ENCODE data around the gene BCL11B. TPM values are rescaled to one million over a fixed set of nuclear protein-coding genes. Genes with fewer than 3 reads are reported as not detected.

The BCL11B gene
- total and polyA plus RNA-seq, 10 of the 15 experiments (the other 5 are each of a cell fraction or from before 2014, with no cell fraction given) = 0.38 to 5.5 (median 1.3) TPM

DNA sequence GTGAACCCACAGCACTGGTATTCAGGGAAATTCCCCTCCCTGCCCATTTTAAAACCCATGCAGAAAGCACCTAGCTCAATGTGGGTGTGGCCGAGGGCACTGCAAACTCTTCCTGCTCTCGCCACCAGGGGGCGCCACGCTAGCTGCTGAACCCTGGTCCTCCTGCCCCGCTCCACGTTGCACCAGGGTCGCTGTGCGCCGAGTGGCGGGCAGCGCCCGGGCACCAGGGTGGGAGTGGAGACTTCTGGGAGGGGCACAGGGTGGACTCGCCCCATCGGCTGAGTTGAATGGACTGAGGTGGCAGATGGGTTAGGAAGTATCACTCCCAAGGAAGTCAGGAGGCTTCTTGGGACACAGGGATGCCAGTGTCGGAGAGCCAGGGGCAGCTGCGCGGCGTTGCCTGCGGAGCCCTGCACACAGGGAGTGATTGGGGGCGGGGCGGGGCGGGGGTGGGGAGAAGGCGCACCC, 48.1 kb upstream of the BCL11B start (continued):
- TF ChIP-seq, protein P1, sequence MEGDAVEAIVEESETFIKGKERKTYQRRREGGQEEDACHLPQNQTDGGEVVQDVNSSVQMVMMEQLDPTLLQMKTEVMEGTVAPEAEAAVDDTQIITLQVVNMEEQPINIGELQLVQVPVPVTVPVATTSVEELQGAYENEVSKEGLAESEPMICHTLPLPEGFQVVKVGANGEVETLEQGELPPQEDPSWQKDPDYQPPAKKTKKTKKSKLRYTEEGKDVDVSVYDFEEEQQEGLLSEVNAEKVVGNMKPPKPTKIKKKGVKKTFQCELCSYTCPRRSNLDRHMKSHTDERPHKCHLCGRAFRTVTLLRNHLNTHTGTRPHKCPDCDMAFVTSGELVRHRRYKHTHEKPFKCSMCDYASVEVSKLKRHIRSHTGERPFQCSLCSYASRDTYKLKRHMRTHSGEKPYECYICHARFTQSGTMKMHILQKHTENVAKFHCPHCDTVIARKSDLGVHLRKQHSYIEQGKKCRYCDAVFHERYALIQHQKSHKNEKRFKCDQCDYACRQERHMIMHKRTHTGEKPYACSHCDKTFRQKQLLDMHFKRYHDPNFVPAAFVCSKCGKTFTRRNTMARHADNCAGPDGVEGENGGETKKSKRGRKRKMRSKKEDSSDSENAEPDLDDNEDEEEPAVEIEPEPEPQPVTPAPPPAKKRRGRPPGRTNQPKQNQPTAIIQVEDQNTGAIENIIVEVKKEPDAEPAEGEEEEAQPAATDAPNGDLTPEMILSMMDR (IDR thresholded peaks at IDR 0.05 in 2 of 3, conservative IDR thresholded peaks at IDR 0.05 in 1 of 3; ENCODE audit: control insufficient read depth in 2 of 3, extremely low read depth in 1 of 3, insufficient read depth in 1 of 3, low read depth in 3 of 3, low read length in 3 of 3) = peak; percentile 79 to 92 (median 88)
- peak; percentile 24 for TF ChIP-seq RELA (IDR thresholded peaks at IDR 0.05; ENCODE audit: borderline replicate concordance, partially characterized antibody)
- TF ChIP-seq MYC (IDR thresholded peaks at IDR 0.05; ENCODE audit: insufficient read depth, insufficient read length, insufficient replicate concordance, low read length, severe bottlenecking) = no peak
- no peak for TF ChIP-seq ZNF384 (IDR thresholded peaks at IDR 0.05; ENCODE audit: borderline replicate concordance, low read depth, low read length)
- TF ChIP-seq EP300 (IDR thresholded peaks at IDR 0.05; ENCODE audit: borderline replicate concordance in 1 of 2, control insufficient read depth in 1 of 2, low read depth in 2 of 2, low read length in 2 of 2) = no peak
- TF ChIP-seq, protein P2, sequence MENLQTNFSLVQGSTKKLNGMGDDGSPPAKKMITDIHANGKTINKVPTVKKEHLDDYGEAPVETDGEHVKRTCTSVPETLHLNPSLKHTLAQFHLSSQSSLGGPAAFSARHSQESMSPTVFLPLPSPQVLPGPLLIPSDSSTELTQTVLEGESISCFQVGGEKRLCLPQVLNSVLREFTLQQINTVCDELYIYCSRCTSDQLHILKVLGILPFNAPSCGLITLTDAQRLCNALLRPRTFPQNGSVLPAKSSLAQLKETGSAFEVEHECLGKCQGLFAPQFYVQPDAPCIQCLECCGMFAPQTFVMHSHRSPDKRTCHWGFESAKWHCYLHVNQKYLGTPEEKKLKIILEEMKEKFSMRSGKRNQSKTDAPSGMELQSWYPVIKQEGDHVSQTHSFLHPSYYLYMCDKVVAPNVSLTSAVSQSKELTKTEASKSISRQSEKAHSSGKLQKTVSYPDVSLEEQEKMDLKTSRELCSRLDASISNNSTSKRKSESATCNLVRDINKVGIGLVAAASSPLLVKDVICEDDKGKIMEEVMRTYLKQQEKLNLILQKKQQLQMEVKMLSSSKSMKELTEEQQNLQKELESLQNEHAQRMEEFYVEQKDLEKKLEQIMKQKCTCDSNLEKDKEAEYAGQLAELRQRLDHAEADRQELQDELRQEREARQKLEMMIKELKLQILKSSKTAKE (IDR thresholded peaks at IDR 0.05; ENCODE audit: low read depth, poor library complexity, severe bottlenecking) = no peak
- TF ChIP-seq, protein P3, sequence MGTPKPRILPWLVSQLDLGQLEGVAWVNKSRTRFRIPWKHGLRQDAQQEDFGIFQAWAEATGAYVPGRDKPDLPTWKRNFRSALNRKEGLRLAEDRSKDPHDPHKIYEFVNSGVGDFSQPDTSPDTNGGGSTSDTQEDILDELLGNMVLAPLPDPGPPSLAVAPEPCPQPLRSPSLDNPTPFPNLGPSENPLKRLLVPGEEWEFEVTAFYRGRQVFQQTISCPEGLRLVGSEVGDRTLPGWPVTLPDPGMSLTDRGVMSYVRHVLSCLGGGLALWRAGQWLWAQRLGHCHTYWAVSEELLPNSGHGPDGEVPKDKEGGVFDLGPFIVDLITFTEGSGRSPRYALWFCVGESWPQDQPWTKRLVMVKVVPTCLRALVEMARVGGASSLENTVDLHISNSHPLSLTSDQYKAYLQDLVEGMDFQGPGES (IDR thresholded peaks at IDR 0.05) = no peak
- TF ChIP-seq ATF7 (IDR thresholded peaks at IDR 0.05; ENCODE audit: low read depth) = no peak
- TF ChIP-seq MTA2 (IDR thresholded peaks at IDR 0.05; ENCODE audit: low read depth) = no peak
- no peak for TF ChIP-seq ZNF274 (IDR thresholded peaks at IDR 0.05; ENCODE audit: insufficient read depth, insufficient read length)
- no peak for TF ChIP-seq ASH2L (IDR thresholded peaks at IDR 0.05; ENCODE audit: borderline replicate concordance, low read depth)
- no peak for TF ChIP-seq EGR1 (IDR thresholded peaks at IDR 0.05; ENCODE audit: borderline replicate concordance in 1 of 2, low read depth in 2 of 2, low read length in 2 of 2)
- TF ChIP-seq RUNX3 (IDR thresholded peaks at IDR 0.05; ENCODE audit: low read length) = peak; percentile 32; the same call in 1 of the 2 replicates
- TF ChIP-seq SMC3 (IDR thresholded peaks at IDR 0.05; ENCODE audit: borderline replicate concordance, low read length) = peak; percentile 48; the same call in 1 of the 2 replicates
- TF ChIP-seq HDAC6 (IDR thresholded peaks at IDR 0.05; ENCODE audit: unreplicated experiment) = no peak
